Tibial nerve (tissue), 4 donors: Measurements from ENCODE around the gene SYT17. TPM values are rescaled to one million over a fixed set of nuclear protein-coding genes. Genes with fewer than 3 reads are reported as not detected.
A peak's percentile ranks its signal among the peaks of the same experiment; 100 is the strongest.

Source experiments
- DNase-seq, 2 donors: peaks; one replicate each; pipeline ENCODE4 v3.0.0-alpha.2; 2019; ENCODE audit warnings: low spot score in 2 of 2
- H3K27ac ChIP-seq, 4 donors: fragments of 200-600 bp; sonication (generic) in 3 of 4; one replicate each; pipeline ENCODE4 v1.5.1; 2017 to 2019; ENCODE audit warnings: mild to moderate bottlenecking in 1 of 4
- H3K27me3 ChIP-seq, 2 donors: fragments of 200-600 bp; sonication (generic) in 1 of 2; one replicate each; pipeline versions ENCODE4 v1.5.1 to v1.6.0; 2017 to 2019
- H3K36me3 ChIP-seq, 3 donors: fragments of 200-600 bp; sonication (generic); one replicate each; pipeline ENCODE4 v1.5.1; 2018 to 2019
- H3K4me1 ChIP-seq, 4 donors: fragments of 200-600 bp; sonication (generic) in 3 of 4; one replicate each; pipeline ENCODE4 v1.5.1; 2017 to 2019
- H3K4me3 ChIP-seq, 4 donors: fragments of 200-600 bp; sonication (generic) in 3 of 4; one replicate each; pipeline ENCODE4 v1.5.1; 2017 to 2019; ENCODE audit warnings: mild to moderate bottlenecking in 1 of 4, moderate library complexity in 1 of 4
- H3K9me3 ChIP-seq, 4 donors: fragments of 200-600 bp; sonication (generic) in 3 of 4; one replicate each; pipeline ENCODE4 v1.5.1; 2017 to 2019
- EP300 ChIP-seq, 2 donors: sonication (generic); formaldehyde crosslinking; IDR thresholded peaks; one replicate each; pipeline ENCODE4 v1.6.1; 2017; ENCODE audit warnings: antibody characterized with exemption in 2 of 2, mild to moderate bottlenecking in 1 of 2
- POLR2A ChIP-seq, 2 donors: fragments of 450-650 bp; IDR thresholded peaks; one replicate each; pipeline ENCODE4 v1.6.1; 2017; ENCODE audit warnings: antibody characterized with exemption in 2 of 2, mild to moderate bottlenecking in 2 of 2, moderate library complexity in 2 of 2
- WGBS, 2 donors: methylation state at CpG; one replicate each; pipeline ENCODE4 v1.1.5; 2018; 5-methylcytosine and 5-hydroxymethylcytosine counted together
- total RNA-seq, 4 donors: library from RNA; depleted of rRNA; stranded (reverse); fragments of >200 nt; gene quantifications; one replicate each; pipeline ENCODE4 v1.1.0, GENCODE V29; 2016
- TF ChIP-seq, protein P1 (sequence below), 5 experiments: fragments of 200-600 bp in 3 of 5; fragments of 450-650 bp in 2 of 5; sonication (generic) in 3 of 5; IDR thresholded peaks; one replicate each; pipeline ENCODE4 v1.5.1; 2016 to 2019; ENCODE audit warnings: antibody characterized with exemption in 5 of 5, mild to moderate bottlenecking in 3 of 5, moderate library complexity in 2 of 5

The SYT17 gene
- total RNA-seq, 4 donors from 2014 or later = 8.1 to 33.9 (median 12.7) TPM

- Histone ChIP-seq H3K4me1 (no peaks in the 10 kb centered on the region), H3K9me3 (peaks cover 0 to 24% (median 0%) of the 10 kb centered on the region in 4 donors), H3K27ac (no peak overlapping the region), H3K36me3 (peaks cover 0 to 24% (median 0%) of the 10 kb centered on the region in 3 donors), H3K27me3 (no peaks in the 10 kb centered on the region), H3K4me3 (no peak overlapping the region)
- WGBS, 2 donors = 50 to 51% methylated on average over 8 of the region's 8 CpGs
- DNase-seq = peak; percentile 17 to 19
- TF ChIP-seq EP300 (IDR thresholded peaks at IDR 0.05) (no peak), POLR2A (IDR thresholded peaks at IDR 0.05) (no peak)
- TF ChIP-seq, protein P1, sequence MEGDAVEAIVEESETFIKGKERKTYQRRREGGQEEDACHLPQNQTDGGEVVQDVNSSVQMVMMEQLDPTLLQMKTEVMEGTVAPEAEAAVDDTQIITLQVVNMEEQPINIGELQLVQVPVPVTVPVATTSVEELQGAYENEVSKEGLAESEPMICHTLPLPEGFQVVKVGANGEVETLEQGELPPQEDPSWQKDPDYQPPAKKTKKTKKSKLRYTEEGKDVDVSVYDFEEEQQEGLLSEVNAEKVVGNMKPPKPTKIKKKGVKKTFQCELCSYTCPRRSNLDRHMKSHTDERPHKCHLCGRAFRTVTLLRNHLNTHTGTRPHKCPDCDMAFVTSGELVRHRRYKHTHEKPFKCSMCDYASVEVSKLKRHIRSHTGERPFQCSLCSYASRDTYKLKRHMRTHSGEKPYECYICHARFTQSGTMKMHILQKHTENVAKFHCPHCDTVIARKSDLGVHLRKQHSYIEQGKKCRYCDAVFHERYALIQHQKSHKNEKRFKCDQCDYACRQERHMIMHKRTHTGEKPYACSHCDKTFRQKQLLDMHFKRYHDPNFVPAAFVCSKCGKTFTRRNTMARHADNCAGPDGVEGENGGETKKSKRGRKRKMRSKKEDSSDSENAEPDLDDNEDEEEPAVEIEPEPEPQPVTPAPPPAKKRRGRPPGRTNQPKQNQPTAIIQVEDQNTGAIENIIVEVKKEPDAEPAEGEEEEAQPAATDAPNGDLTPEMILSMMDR (IDR thresholded peaks at IDR 0.05) = peak in 1 of 5 experiments; percentile 33
Measured at GRCh38 chr16:19223235-19224170, 55.5 kb downstream of the SYT17 start.

GRCh38 chr16:19225651-19226050 lies 57.6 kb downstream of the SYT17 start:
- no peak for DNase-seq
- H3K4me3 ChIP-seq = no peak overlapping the region
- H3K27me3 ChIP-seq = no peaks in the 10 kb centered on the region
- H3K36me3 ChIP-seq = peaks cover 0 to 24% (median 0%) of the 10 kb centered on the region in 3 donors
- no peaks in the 10 kb centered on the region for H3K4me1 ChIP-seq
- TF ChIP-seq POLR2A (IDR thresholded peaks at IDR 0.05) (no peak), EP300 (IDR thresholded peaks at IDR 0.05) (no peak)
- TF ChIP-seq, protein P1 (IDR thresholded peaks at IDR 0.05) = no peak
- no peak overlapping the region for H3K27ac ChIP-seq
- peaks cover 0 to 24% (median 0%) of the 10 kb centered on the region in 4 donors for H3K9me3 ChIP-seq

DNA sequence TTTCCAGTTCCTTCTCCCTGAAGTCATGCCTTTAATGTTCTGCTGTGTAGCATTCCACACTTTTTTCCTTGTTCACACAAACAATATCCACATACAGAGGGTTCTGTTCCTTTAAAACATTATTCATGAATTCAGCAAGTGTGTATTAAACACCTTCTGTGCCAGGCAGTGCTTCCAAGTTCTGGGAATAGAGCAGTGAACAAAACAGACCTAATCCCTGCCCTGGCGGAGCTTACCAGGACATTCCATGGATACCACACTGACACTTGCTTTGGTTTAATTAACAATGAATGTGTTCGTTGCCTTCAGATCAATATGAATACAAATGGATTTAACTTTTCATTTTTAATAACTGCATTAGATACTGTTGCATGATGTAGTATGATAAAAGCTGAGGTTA lies 59.6 kb downstream of the SYT17 start:
- no peaks in the 10 kb centered on the region for H3K4me1 ChIP-seq
- WGBS, 2 donors = 52 to 62% methylated on average over 2 of the region's 2 CpGs
- no peak overlapping the region for H3K27ac ChIP-seq
- TF ChIP-seq EP300 (IDR thresholded peaks at IDR 0.05) (no peak), POLR2A (IDR thresholded peaks at IDR 0.05) (no peak)
- TF ChIP-seq, protein P1 (IDR thresholded peaks at IDR 0.05) = no peak
- peaks cover 0 to 24% (median 0%) of the 10 kb centered on the region in 3 donors for H3K36me3 ChIP-seq
- H3K27me3 ChIP-seq = no peaks in the 10 kb centered on the region
- peaks cover 0 to 23% (median 0%) of the 10 kb centered on the region in 4 donors for H3K9me3 ChIP-seq
- DNase-seq = no peak
- no peak overlapping the region for H3K4me3 ChIP-seq

DNA sequence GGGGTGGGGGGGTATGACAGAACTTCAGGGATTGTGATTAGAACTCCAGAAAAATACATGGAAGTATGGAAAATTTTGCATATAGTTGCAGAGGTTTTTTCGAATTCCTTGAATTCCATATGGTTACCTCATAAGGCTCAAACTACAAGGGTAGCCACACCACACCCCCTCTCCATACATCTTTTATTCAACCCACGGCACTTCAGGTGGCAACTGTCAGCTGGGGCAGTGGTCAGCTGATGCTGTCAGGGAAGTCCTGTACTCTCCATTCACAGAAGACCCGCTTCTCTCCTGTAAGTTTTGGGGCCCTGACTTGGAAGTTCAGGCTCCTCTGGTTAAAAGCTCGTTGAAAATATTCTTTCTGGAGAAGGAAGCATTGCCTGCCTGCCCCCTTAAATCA lies 60.0 kb downstream of the SYT17 start:
- DNase-seq = no peak
- WGBS, 2 donors = 72 to 73% methylated on average over 4 of the region's 4 CpGs
- Histone ChIP-seq H3K27me3 (no peaks in the 10 kb centered on the region), H3K36me3 (peaks cover 0 to 24% (median 0%) of the 10 kb centered on the region in 3 donors), H3K4me3 (no peak overlapping the region), H3K27ac (no peak overlapping the region), H3K9me3 (peaks cover 0 to 19% (median 0%) of the 10 kb centered on the region in 4 donors), H3K4me1 (no peaks in the 10 kb centered on the region)
- TF ChIP-seq, protein P1 (IDR thresholded peaks at IDR 0.05) = no peak
- TF ChIP-seq EP300 (IDR thresholded peaks at IDR 0.05) (no peak), POLR2A (IDR thresholded peaks at IDR 0.05) (no peak)

DNA sequence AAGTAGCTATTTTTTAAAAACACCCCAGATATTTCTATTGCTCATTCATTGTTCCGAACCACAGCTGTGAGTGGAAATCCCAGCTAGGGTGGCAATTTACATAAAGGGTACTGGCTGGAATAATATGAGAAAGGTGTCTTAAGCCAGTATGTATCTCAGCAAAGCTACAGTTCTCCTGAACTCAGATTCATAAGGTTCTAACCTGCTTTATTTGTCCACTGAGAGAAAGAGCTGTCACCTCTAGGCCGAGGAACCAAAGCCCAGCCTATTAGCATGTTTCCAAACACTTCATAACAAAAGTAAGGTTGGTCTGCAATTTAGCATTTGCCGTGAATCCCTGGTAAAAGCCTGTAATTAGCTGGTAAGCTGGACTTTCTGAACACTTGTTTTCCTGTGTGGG lies 60.5 kb downstream of the SYT17 start:
- Histone ChIP-seq H3K27ac (no peak overlapping the region), H3K9me3 (peaks cover 0 to 16% (median 0%) of the 10 kb centered on the region in 4 donors), H3K36me3 (peaks cover 0 to 24% (median 0%) of the 10 kb centered on the region in 3 donors), H3K4me1 (no peaks in the 10 kb centered on the region), H3K27me3 (no peaks in the 10 kb centered on the region), H3K4me3 (no peak overlapping the region)
- no peak for DNase-seq
- 63 to 69% methylated on average over 3 of the region's 3 CpGs for WGBS, 2 donors
- TF ChIP-seq EP300 (IDR thresholded peaks at IDR 0.05) = no peak
- no peak for TF ChIP-seq POLR2A (IDR thresholded peaks at IDR 0.05)
- TF ChIP-seq, protein P1 (IDR thresholded peaks at IDR 0.05) = no peak
